HT1080 (cell line): ENCODE measurements around the gene GEMIN2. TPM values are rescaled to one million over a fixed set of nuclear protein-coding genes. Genes with fewer than 3 reads are reported as not detected.
"Not testable (repeated sequence)": the region's sequence is repeated elsewhere in the genome, so short reads cannot be mapped to it uniquely, and the experiment has no call there.

ENCODE experiments used
- DNase-seq: peaks from one replicate; pipeline ENCODE4 v3.0.0-alpha.2; 2015; ENCODE audit warnings: low read depth
- polyA plus RNA-seq, 2 experiments: library from polyadenylated mRNA; depleted of rRNA; stranded (reverse); fragments of >200 nt; gene quantifications; 2 replicates each; pipeline ENCODE4 v1.2.3, GENCODE V29; 2015
- total RNA-seq: library from RNA; depleted of rRNA; stranded (reverse); fragments of >200 nt; shearing (Covaris generic); gene quantifications from 2 replicates; pipeline ENCODE4 v1.2.3, GENCODE V29; 2014; rRNA removed

Gene GEMIN2
- total RNA-seq, result 34.5 and 36.2 TPM in 2 replicates
- 23.2 and 29.0 TPM in 2 replicates for polyA plus RNA-seq (2015; cell fraction: cytosol; rRNA removed)
- polyA plus RNA-seq (2015; cell fraction: nucleus; rRNA removed), result 36.6 and 37.7 TPM in 2 replicates

- peak; percentile 92 for DNase-seq
Observed at GRCh38 chr14:39114073-39114838, at the start of gene GEMIN2. Gene GEMIN2, plus strand, starts transcription at chr14:39114323. Its CDS starts 16 bp downstream, at chr14:39114339.

GRCh38 chr14:39069169-39069805 is 44.8 kb upstream of the GEMIN2 start:
- DNase-seq, result not testable (repeated sequence)

GRCh38 chr14:39069923-39070322 is 44.2 kb upstream of the GEMIN2 start:
- no peak for DNase-seq

- no peak for DNase-seq
Observed at GRCh38 chr14:39071096-39071495, 43.0 kb upstream of the GEMIN2 start.

GRCh38 chr14:39080886-39081285 is 33.2 kb upstream of the GEMIN2 start:
- DNase-seq, result no peak

- DNase-seq, result no peak
Observed at GRCh38 chr14:39083127-39083526, 31.0 kb upstream of the GEMIN2 start.

GRCh38 chr14:39085933-39086332 is 28.2 kb upstream of the GEMIN2 start:
- no peak for DNase-seq

- DNase-seq, result no peak
Observed at GRCh38 chr14:39087493-39087892, 26.6 kb upstream of the GEMIN2 start.

GRCh38 chr14:39090548-39091111 is 23.5 kb upstream of the GEMIN2 start:
- DNase-seq, result no peak

- DNase-seq, result no peak
Observed at GRCh38 chr14:39091716-39092115, 22.4 kb upstream of the GEMIN2 start.

- no peak for DNase-seq
Observed at GRCh38 chr14:39094515-39094914, 19.6 kb upstream of the GEMIN2 start.

GRCh38 chr14:39097159-39097558 is 17.0 kb upstream of the GEMIN2 start:
- DNase-seq, result peak; percentile 23

GRCh38 chr14:39099215-39099614 is 14.9 kb upstream of the GEMIN2 start:
- DNase-seq, result not testable (repeated sequence)

- DNase-seq, result no peak
Observed at GRCh38 chr14:39099748-39100147, 14.4 kb upstream of the GEMIN2 start.

- DNase-seq, result peak; percentile 20
Observed at GRCh38 chr14:39102265-39102968, 11.7 kb upstream of the GEMIN2 start.

GRCh38 chr14:39102969-39103957 is 10.9 kb upstream of the GEMIN2 start, which contains the start of gene SEC23A:
Gene SEC23A, minus strand, starts transcription at chr14:39103235. Its CDS starts 7,117 bp downstream, at chr14:39096118.
- DNase-seq, result peak; percentile 81

GRCh38 chr14:39104078-39104801 is 9.9 kb upstream of the GEMIN2 start:
- DNase-seq, result not testable (repeated sequence)

- peak; percentile 36 for DNase-seq
Observed at GRCh38 chr14:39107591-39107996, 6.5 kb upstream of the GEMIN2 start.

GRCh38 chr14:39108791-39109190 is 5.3 kb upstream of the GEMIN2 start:
- DNase-seq, result no peak
